H1 (cell line): ENCODE measurements around the gene IL7R. TPM values are rescaled to one million over a fixed set of nuclear protein-coding genes. Genes with fewer than 3 reads are reported as not detected.

Experiments used
- CTCF ChIA-PET: fragments of 300-600 bp; sonication (Branson Sonifier 250); formaldehyde crosslinking; loops from one replicate; lab custom pipeline; 2021; ENCODE audit not compliant: partially characterized antibody; lab: Charles Lee
- POLR2A ChIA-PET: fragments of 300-600 bp; sonication (Branson Sonifier 250); formaldehyde crosslinking; loops from one replicate; lab custom pipeline; 2021; ENCODE audit warnings: inconsistent platforms; ENCODE audit not compliant: partially characterized antibody; lab: Charles Lee
- DNase-seq, 2 experiments: peaks; one replicate each; pipeline versions ENCODE4 v3.0.0 to v3.0.0-alpha.2; 2010 to 2022; ENCODE audit warnings: low spot score in 2 of 2, low read depth in 1 of 2, mixed read lengths in 1 of 2
- FAIRE-seq: peaks from 2 replicates; lab custom pipeline; 2011; peaks lifted over from hg19 to GRCh38; lab: Jason Lieb, UNC
- H2AFZ ChIP-seq: 2 replicates; pipeline ENCODE4 v1.8.1; 2012; ENCODE audit warnings: low read length, inconsistent platforms
- H2AK5ac ChIP-seq: 2 replicates; pipeline ENCODE4 v1.6.1; 2013; ENCODE audit warnings: low read depth, low read length
- H2BK120ac ChIP-seq: replicated peaks from 2 replicates; pipeline ENCODE3; 2013; ENCODE audit warnings: low read depth, low read length, inconsistent platforms
- H2BK12ac ChIP-seq: 2 replicates; pipeline ENCODE4 v1.6.1; 2013; ENCODE audit warnings: low read depth, low read length
- H2BK15ac ChIP-seq: 2 replicates; pipeline ENCODE4 v1.6.1; 2013; ENCODE audit warnings: low read length
- H2BK20ac ChIP-seq: 2 replicates; pipeline ENCODE4 v1.6.1; 2013; ENCODE audit warnings: low read length
- H2BK5ac ChIP-seq: 2 replicates; pipeline ENCODE4 v1.6.1; 2013; ENCODE audit warnings: low read depth, low read length
- H3K14ac ChIP-seq: 2 replicates; pipeline ENCODE4 v1.6.1; 2013; ENCODE audit warnings: inconsistent platforms; ENCODE audit not compliant: insufficient read length
- H3K18ac ChIP-seq: 2 replicates; pipeline ENCODE4 v1.6.1; 2013; ENCODE audit warnings: low read length; ENCODE audit errors: extremely low read depth
- H3K23ac ChIP-seq: 2 replicates; pipeline ENCODE4 v1.6.1; 2013; ENCODE audit warnings: inconsistent platforms; ENCODE audit not compliant: insufficient read length
- H3K23me2 ChIP-seq: 2 replicates; pipeline ENCODE4 v1.6.1; 2013; ENCODE audit warnings: low read depth, low read length
- H3K27ac ChIP-seq: 2 replicates; pipeline ENCODE4 v1.6.1; 2011; ENCODE audit warnings: low read depth, low read length, inconsistent platforms
- H3K27me3 ChIP-seq, 4 experiments: replicated peaks in 1 of 4; 1 replicate in 1 of 4; 2 replicates in 3 of 4; pipeline versions ENCODE4 v1.6.1 to v1.8.1; 2011 to 2013; ENCODE audit warnings: low read length in 3 of 4, mild to moderate bottlenecking in 3 of 4, inconsistent platforms in 2 of 4, mixed read lengths in 2 of 4, moderate library complexity in 1 of 4; ENCODE audit not compliant: control insufficient read depth in 3 of 4, insufficient read depth in 3 of 4; ENCODE audit errors: extremely low read depth in 1 of 4
- H3K36me3 ChIP-seq, 4 experiments: 2 replicates each; pipeline versions ENCODE4 v1.6.1 to v1.8.1; 2011 to 2013; ENCODE audit warnings: mild to moderate bottlenecking in 4 of 4, low read length in 3 of 4, moderate library complexity in 2 of 4, control low read depth in 1 of 4, inconsistent platforms in 1 of 4; ENCODE audit not compliant: insufficient read depth in 4 of 4, control insufficient read depth in 2 of 4
- H3K4ac ChIP-seq: replicated peaks from 2 replicates; pipeline ENCODE3; 2013; ENCODE audit warnings: low read length, low read depth, mixed read lengths, inconsistent platforms; ENCODE audit not compliant: insufficient read length
- H3K4me1 ChIP-seq, 4 experiments: replicated peaks in 1 of 4; 1 replicate in 1 of 4; 2 replicates in 3 of 4; pipeline versions ENCODE4 v1.6.1 to v1.8.1; 2011 to 2013; ENCODE audit warnings: low read length in 3 of 4, inconsistent platforms in 2 of 4, mixed read lengths in 1 of 4; ENCODE audit not compliant: insufficient read depth in 4 of 4, control insufficient read depth in 3 of 4
- H3K4me2 ChIP-seq, 2 experiments: 2 replicates each; pipeline versions ENCODE4 v1.6.1 to v1.8.1; 2011 to 2013; ENCODE audit warnings: low read depth in 2 of 2, low read length in 2 of 2, control low read depth in 1 of 2, inconsistent platforms in 1 of 2, mild to moderate bottlenecking in 1 of 2; ENCODE audit not compliant: insufficient read depth in 1 of 2
- H3K4me3 ChIP-seq, 4 experiments: fragments of 200-600, 300-600 bp in 1 of 4; sonication (generic), shearing (Covaris generic), sonication (Bioruptor Twin) in 1 of 4; 2 replicates each; pipeline versions ENCODE4 v1.5.1 to v1.8.1; 2011 to 2016; ENCODE audit warnings: low read length in 4 of 4, low read depth in 3 of 4, control low read depth in 2 of 4, inconsistent platforms in 2 of 4, mild to moderate bottlenecking in 2 of 4, mixed read lengths in 1 of 4, moderate library complexity in 1 of 4; ENCODE audit not compliant: insufficient read depth in 2 of 4; ENCODE audit errors: extremely low read depth in 1 of 4
- H3K56ac ChIP-seq: replicated peaks from 2 replicates; pipeline ENCODE3; 2013; ENCODE audit warnings: low read depth, mild to moderate bottlenecking, mixed read lengths, low read length, inconsistent platforms; ENCODE audit not compliant: insufficient read length
- H3K79me1 ChIP-seq: 2 replicates; pipeline ENCODE4 v1.6.1; 2013; ENCODE audit warnings: low read depth, low read length, control low read depth
- H3K79me2 ChIP-seq, 2 experiments: 2 replicates each; pipeline versions ENCODE4 v1.6.1 to v1.8.1; 2012 to 2013; ENCODE audit warnings: low read length in 2 of 2, mild to moderate bottlenecking in 2 of 2, inconsistent platforms in 1 of 2; ENCODE audit not compliant: insufficient read depth in 2 of 2, control insufficient read depth in 1 of 2
- H3K9ac ChIP-seq, 4 experiments: replicated peaks in 1 of 4; 1 replicate in 1 of 4; 2 replicates in 3 of 4; pipeline versions ENCODE4 v1.6.1 to v1.8.1; 2011 to 2013; ENCODE audit warnings: low read depth in 3 of 4, low read length in 3 of 4, control low read depth in 2 of 4, mild to moderate bottlenecking in 2 of 4, moderate library complexity in 2 of 4, inconsistent platforms in 1 of 4; ENCODE audit errors: extremely low read depth in 1 of 4
- H3K9me3 ChIP-seq, 2 experiments: 2 replicates each; pipeline versions ENCODE4 v1.6.1 to v1.8.1; 2012 to 2013; ENCODE audit warnings: mild to moderate bottlenecking in 2 of 2, moderate library complexity in 2 of 2, control low read depth in 1 of 2, inconsistent platforms in 1 of 2, low read depth in 1 of 2, low read length in 1 of 2, mixed read lengths in 1 of 2; ENCODE audit not compliant: insufficient read depth in 2 of 2
- H4K20me1 ChIP-seq, 2 experiments: replicated peaks in 1 of 2; 2 replicates each; pipeline versions ENCODE3 to v1.8.1; 2011 to 2013; ENCODE audit warnings: inconsistent platforms in 2 of 2, low read length in 2 of 2, mild to moderate bottlenecking in 1 of 2; ENCODE audit not compliant: insufficient read depth in 2 of 2, control insufficient read depth in 1 of 2
- H4K5ac ChIP-seq: 2 replicates; pipeline ENCODE4 v1.6.1; 2013; ENCODE audit warnings: low read length, low read depth, mixed read lengths, inconsistent platforms; ENCODE audit not compliant: insufficient read length
- H4K8ac ChIP-seq: 2 replicates; pipeline ENCODE4 v1.8.0; 2013; ENCODE audit warnings: mild to moderate bottlenecking, moderate library complexity, low read length, inconsistent platforms; ENCODE audit not compliant: insufficient read depth; ENCODE audit errors: extremely low read depth
- H4K91ac ChIP-seq: replicated peaks from 2 replicates; pipeline ENCODE3; 2013; ENCODE audit warnings: low read length, mixed read lengths, inconsistent platforms; ENCODE audit not compliant: insufficient read length
- PHF8 ChIP-seq: fragments of 200-600 bp; sonication (generic); conservative IDR thresholded peaks from 2 replicates; pipeline ENCODE4 v1.7.1; 2012; ENCODE audit warnings: low read depth, mild to moderate bottlenecking, inconsistent platforms, low read length, moderate library complexity
- POU5F1 ChIP-seq: IDR thresholded peaks from 2 replicates; pipeline ENCODE4 v1.6.1; 2011; ENCODE audit warnings: low read depth, mild to moderate bottlenecking, low read length, moderate library complexity
- WGBS, 2 experiments: shearing (Covaris generic) in 1 of 2; methylation state at CpG; one replicate each; pipeline versions ENCODE4 v1.1.6 to v1.1.7; 2013 to 2015; ENCODE audit warnings: low lambda C conversion rate in 2 of 2, mixed read lengths in 2 of 2, inconsistent platforms in 1 of 2, low coverage in 1 of 2, missing lambda C conversion rate in 1 of 2; ENCODE audit not compliant: insufficient replicate concordance in 2 of 2, insufficient coverage in 1 of 2, insufficient read length in 1 of 2; ENCODE audit errors: extremely low coverage in 1 of 2, missing lambda C conversion rate in 1 of 2; 5-methylcytosine and 5-hydroxymethylcytosine counted together
- polyA plus RNA-seq, 7 experiments: library from polyadenylated mRNA; depleted of rRNA in 3 of 7; stranded (reverse) in 5 of 7; unstranded in 2 of 7; fragments of >200 nt in 5 of 7; fragments of 200-250 nt in 2 of 7; gene quantifications; 1 replicate in 5 of 7; 2 replicates in 1 of 7; 4 replicates in 1 of 7; pipeline versions ENCODE4 v1.2.1 to v1.2.3, GENCODE V29; 2011 to 2013; ENCODE audit warnings: missing spikeins in 2 of 7, mixed read lengths in 2 of 7
- total RNA-seq: library from RNA; stranded (reverse); fragmentation: NEBNext Ultra II Directional; extraction: Animal tissue kit (Norgen Biotek cat#: 25700); gene quantifications from 2 replicates; pipeline ENCODE4 v1.2.1, GENCODE V29; 2021

The IL7R gene
- total and polyA plus RNA-seq, 2 of the 8 experiments (the other 6 are each of a cell fraction or from before 2014, with no cell fraction given) = not detected

DNA sequence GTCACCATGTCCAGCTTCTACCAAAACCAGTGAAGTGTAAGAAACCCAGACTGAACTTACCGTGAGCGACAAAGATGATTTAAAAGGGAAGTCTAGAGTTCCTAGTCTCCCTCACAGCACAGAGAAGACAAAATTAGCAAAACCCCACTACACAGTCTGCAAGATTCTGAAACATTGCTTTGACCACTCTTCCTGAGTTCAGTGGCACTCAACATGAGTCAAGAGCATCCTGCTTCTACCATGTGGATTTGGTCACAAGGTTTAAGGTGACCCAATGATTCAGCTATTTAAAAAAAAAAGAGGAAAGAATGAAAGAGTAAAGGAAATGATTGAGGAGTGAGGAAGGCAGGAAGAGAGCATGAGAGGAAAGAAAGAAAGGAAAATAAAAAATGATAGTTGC, 19.8 kb downstream of the IL7R start:
- CTCF ChIA-PET = interaction anchor here (1.9 kb wide), 1 partner anchor 11 kb away, joined by 4 read pairs; no protein-coding TSS in a partner anchor
- POLR2A ChIA-PET = no interaction called here

More for the DNA sequence above, 19.8 kb downstream of the IL7R start:
- H3K79me2 ChIP-seq = no peaks in the 10 kb centered on the region
- H3K18ac ChIP-seq = no peak overlapping the region
- H3K4me2 ChIP-seq = no peak overlapping the region
- no peak overlapping the region for H2BK20ac ChIP-seq
- H2BK12ac ChIP-seq = no peak overlapping the region
- no peak overlapping the region for H2AK5ac ChIP-seq
- H2BK5ac ChIP-seq = no peak overlapping the region
- H3K9me3 ChIP-seq = no peaks in the 10 kb centered on the region
- DNase-seq = no peak
- H4K91ac ChIP-seq = no peak overlapping the region
- H3K56ac ChIP-seq = no peak overlapping the region
- no peaks in the 10 kb centered on the region for H3K27me3 ChIP-seq
- H2BK120ac ChIP-seq = no peak overlapping the region
- no peak overlapping the region for H2BK15ac ChIP-seq
- no peak overlapping the region for H3K27ac ChIP-seq
- H3K23ac ChIP-seq = no peak overlapping the region
- no peaks in the 10 kb centered on the region for H3K23me2 ChIP-seq
- no peak overlapping the region for H2AFZ ChIP-seq
- H4K20me1 ChIP-seq = no peaks in the 10 kb centered on the region
- H3K9ac ChIP-seq = peak overlapping the region in 1 of 4 experiments; percentile 34; a peak in 1 of 7 replicates
- no peaks in the 10 kb centered on the region for H3K79me1 ChIP-seq
- no peak overlapping the region for H4K8ac ChIP-seq
- H3K4ac ChIP-seq = no peak overlapping the region
- TF ChIP-seq PHF8 (no peak), POU5F1 (no peak)
- TF ChIP-seq, all 59 proteins: peak for 0
- H3K36me3 ChIP-seq = no peaks in the 10 kb centered on the region
- H3K14ac ChIP-seq = no peak overlapping the region
- no peak overlapping the region for H3K4me3 ChIP-seq
- H4K5ac ChIP-seq = no peak overlapping the region
- 100% methylated on average over 2 of the region's 2 CpGs; no CpG with 5 or more reads in 1 of the 2 experiments for WGBS, 2 experiments
- H3K4me1 ChIP-seq = no peaks in the 10 kb centered on the region
- no peak for FAIRE-seq
